ENCODE results near the gene PTPRG. TPM values are rescaled to one million over a fixed set of nuclear protein-coding genes. Genes with fewer than 3 reads are reported as not detected.

PTPRG gene
- total RNA-seq, 6 experiments from 2014 or later = 11.7 to 27.8 (median 14.7) TPM

DNA sequence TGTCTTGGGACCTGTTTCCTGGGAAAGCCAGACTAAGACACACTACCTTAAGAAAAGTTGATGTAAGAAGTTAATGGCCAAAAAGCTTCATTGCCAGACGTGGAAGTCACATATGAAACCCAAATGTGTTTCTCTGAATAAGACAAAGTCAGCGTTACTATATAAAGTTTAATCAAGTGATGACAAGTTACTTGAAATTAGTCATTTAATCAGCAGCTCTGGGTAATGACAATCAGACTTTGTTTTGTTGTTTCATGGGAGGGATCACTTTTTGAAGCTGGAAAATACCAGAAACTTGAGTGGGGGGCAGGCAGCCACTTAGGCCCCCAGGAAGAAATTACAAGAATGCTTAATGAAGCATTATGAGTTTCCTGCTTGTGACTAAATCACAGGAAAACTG, 218.6 kb downstream of the PTPRG start:
- peaks cover 0 to 2% (median 0%) of the 10 kb centered on the region in 4 donors for H3K4me1 ChIP-seq
- no peak for TF ChIP-seq POLR2A (IDR thresholded peaks at IDR 0.05)
- TF ChIP-seq CTCF (IDR thresholded peaks at IDR 0.05) = no peak
- no peak for DNase-seq
- no peaks in the 10 kb centered on the region for H3K9me3 ChIP-seq
- no peak overlapping the region for H3K4me3 ChIP-seq
- 76% methylated on average over 2 of the region's 2 CpGs for WGBS (ENCODE audit: insufficient coverage, low coverage, low lambda C conversion rate, missing lambda C conversion rate)
- intact Hi-C loops (cut with DNase I) = no loop called here
- H3K36me3 ChIP-seq = no peaks in the 10 kb centered on the region
- no peak for ATAC-seq
- no peaks in the 10 kb centered on the region for H3K27me3 ChIP-seq
- no peak overlapping the region for H3K27ac ChIP-seq

GRCh38 chr3:61780455-61781228, 219.3 kb downstream of the PTPRG start:
- WGBS (ENCODE audit: insufficient coverage, low coverage, low lambda C conversion rate, missing lambda C conversion rate) = 73% methylated on average over 3 of the region's 3 CpGs
- no peaks in the 10 kb centered on the region for H3K36me3 ChIP-seq
- no peak for ATAC-seq
- intact Hi-C loops (cut with DNase I) = no loop called here
- no peak for DNase-seq
- no peak for TF ChIP-seq CTCF (IDR thresholded peaks at IDR 0.05)
- no peak for TF ChIP-seq POLR2A (IDR thresholded peaks at IDR 0.05)
- no peak overlapping the region for H3K27ac ChIP-seq
- H3K4me1 ChIP-seq = no peaks in the 10 kb centered on the region
- no peak overlapping the region for H3K4me3 ChIP-seq
- H3K9me3 ChIP-seq = no peaks in the 10 kb centered on the region
- no peaks in the 10 kb centered on the region for H3K27me3 ChIP-seq

DNA sequence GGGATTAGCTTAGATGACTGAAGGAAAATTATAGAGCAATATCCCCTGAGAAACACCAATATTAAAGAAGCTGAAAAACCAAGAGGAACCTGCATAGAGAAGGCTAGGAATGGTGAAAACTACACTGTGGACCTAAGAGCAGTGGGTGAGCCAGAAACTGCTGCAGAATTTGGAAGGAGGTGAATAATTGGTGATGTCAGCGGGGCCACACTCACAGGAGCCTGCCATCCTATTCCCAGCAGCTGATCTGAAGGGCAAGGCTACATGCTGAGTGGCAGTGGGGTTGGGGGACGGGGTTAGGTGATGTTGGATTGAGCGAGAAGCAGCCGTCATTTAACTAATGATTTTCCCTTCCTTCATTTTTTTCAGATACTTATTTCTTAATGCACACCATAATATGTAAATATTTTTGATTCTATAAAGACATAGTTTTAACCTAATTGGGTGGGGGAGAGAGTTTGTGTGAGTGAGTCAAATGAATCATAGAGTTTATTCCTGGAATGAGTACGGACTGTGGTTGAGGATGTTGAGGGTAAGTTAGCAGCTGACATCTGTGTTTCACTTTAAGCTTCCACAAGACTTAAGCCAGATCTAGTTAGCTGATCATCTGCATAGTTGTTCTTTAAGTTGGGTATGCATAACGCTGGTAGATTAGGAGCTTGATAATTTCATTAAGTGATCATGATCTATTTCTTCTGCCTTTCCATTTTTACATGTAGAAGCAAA, 222.8 kb downstream of the PTPRG start:
- no peaks in the 10 kb centered on the region for H3K9me3 ChIP-seq
- H3K27me3 ChIP-seq = no peaks in the 10 kb centered on the region
- WGBS (ENCODE audit: insufficient coverage, low coverage, low lambda C conversion rate, missing lambda C conversion rate) = 98% methylated on average over 5 of the region's 6 CpGs
- DNase-seq = no peak
- TF ChIP-seq POLR2A (IDR thresholded peaks at IDR 0.05) (no peak), CTCF (IDR thresholded peaks at IDR 0.05) (no peak)
- no peak overlapping the region for H3K27ac ChIP-seq
- no peak for ATAC-seq
- no peaks in the 10 kb centered on the region for H3K4me1 ChIP-seq
- no peaks in the 10 kb centered on the region for H3K36me3 ChIP-seq
- no peak overlapping the region for H3K4me3 ChIP-seq
- intact Hi-C loops (cut with DNase I) = no loop called here

DNA sequence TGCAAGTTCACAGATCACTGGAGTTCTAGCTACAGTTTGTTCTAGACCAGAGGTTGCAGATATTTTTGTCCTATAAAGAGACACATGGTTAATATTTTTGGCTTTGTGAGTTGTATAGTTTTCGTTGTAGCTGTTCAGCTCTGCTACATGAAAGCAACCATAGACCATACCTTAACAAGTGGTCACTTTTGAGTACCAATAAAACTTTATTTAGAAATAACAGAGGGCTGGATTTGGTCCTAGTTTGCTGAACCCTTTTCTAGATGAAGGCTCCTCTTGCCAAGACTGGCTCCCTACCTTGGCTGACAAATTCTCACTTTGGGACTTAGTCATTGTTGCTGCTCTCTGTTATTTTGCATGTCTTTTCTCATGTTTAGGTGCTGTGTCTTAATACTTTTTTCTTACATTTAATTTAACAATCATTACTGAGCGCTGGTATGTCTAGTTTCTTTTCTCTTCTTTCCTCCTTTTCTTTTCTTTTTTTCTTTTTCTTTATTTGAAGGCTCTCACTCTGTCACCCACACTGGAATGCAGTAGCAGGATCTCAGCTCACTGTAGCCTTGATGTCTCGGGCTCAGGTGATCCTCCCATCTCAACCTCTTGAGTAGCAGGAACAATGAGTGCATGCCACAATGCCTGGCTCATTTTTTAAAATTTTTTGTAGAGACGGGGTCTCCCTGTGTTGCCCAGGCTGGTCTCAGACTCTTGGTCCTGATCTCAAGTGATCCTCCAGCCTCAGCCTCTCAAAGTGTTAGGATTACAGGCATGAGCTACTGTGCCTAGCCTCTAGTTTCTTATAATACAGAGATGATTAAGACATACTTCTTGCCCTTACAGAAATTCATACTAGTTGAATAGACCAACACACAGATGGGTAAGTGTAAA, 227.5 kb downstream of the PTPRG start:
- no peak overlapping the region for H3K27ac ChIP-seq
- intact Hi-C loops (cut with DNase I) = no loop called here
- H3K36me3 ChIP-seq = no peaks in the 10 kb centered on the region
- H3K27me3 ChIP-seq = no peaks in the 10 kb centered on the region
- 89% methylated on average over 3 of the region's 4 CpGs for WGBS (ENCODE audit: insufficient coverage, low coverage, low lambda C conversion rate, missing lambda C conversion rate)
- ATAC-seq (no peak), DNase-seq (no peak)
- no peak for TF ChIP-seq POLR2A (IDR thresholded peaks at IDR 0.05)
- TF ChIP-seq CTCF (IDR thresholded peaks at IDR 0.05) = no peak
- H3K4me3 ChIP-seq = no peak overlapping the region
- no peaks in the 10 kb centered on the region for H3K9me3 ChIP-seq
- H3K4me1 ChIP-seq = no peaks in the 10 kb centered on the region

Measured in right lobe of liver (tissue), 6 donors.